ENCODE data around the gene CDT1.

Gene CDT1

DNA sequence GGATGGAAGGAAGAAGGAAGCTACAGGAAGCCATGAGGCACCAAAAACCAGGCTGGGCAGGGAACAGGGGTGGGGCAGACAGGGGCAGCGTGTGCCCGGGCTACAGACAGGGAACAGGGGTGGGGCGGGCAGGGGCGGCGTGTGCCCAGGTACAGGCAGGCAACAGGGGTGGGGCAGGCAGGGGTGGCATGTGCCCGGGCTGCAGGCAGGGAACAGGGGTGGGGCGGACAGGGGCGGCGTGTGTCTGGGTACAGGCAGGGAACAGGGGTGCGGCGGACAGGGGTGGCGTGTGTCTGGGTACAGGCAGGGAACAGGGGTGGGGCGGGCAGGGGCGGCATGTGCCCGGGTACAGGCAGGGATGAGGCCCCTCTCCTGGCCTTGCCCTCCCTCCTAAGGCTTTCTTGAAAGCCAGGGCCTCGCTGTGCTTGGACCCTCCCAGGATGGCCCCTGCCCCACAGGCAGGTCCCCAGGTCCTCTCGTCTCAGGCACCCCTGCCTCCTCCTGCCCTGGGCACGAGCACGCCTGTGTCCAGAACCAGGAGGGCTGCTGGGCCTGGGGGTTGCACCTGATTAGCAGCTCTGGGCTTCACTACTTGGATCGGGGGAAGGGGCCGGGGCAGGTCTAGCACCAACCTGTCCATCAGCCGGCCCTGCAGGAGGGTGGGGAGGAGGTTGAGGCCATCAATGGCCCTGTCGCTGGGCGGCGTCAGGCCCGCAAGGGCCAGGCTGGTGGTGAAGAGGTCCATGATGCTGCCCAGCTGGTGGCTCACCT, 22.7 kb downstream of the CDT1 start:
- H3K9ac ChIP-seq (ENCODE audit: low read length): no peak overlapping the region
- H3K4me3 ChIP-seq (ENCODE audit: insufficient read depth, low read length, poor library complexity, severe bottlenecking): no peak overlapping the region
- no peak overlapping the region for H2AFZ ChIP-seq (ENCODE audit: low read depth, low read length, severe bottlenecking)
- H3K79me2 ChIP-seq (ENCODE audit: insufficient read depth, low read length): no peaks in the 10 kb centered on the region
- H3K9me3 ChIP-seq (ENCODE audit: insufficient read depth, low read length): no peaks in the 10 kb centered on the region
- no peak overlapping the region for H3K4me2 ChIP-seq (ENCODE audit: low read depth, low read length, poor library complexity, severe bottlenecking)
- H3K27me3 ChIP-seq (ENCODE audit: low read length): no peaks in the 10 kb centered on the region
- TF ChIP-seq EZH2phosphoT487 (conservative IDR thresholded peaks at IDR 0.05; ENCODE audit: low read length) (no peak), CTCF (IDR thresholded peaks at IDR 0.05; ENCODE audit: insufficient read depth, low read length, poor library complexity, severe bottlenecking) (no peak)
- H4K20me1 ChIP-seq (ENCODE audit: low read depth, low read length): no peaks in the 10 kb centered on the region
- H3K9me2 ChIP-seq (replicated peaks; ENCODE audit: insufficient read depth, low read length): no peaks in the 10 kb centered on the region
- no peaks in the 10 kb centered on the region for H3F3A ChIP-seq (ENCODE audit: insufficient read depth)
- H3K36me3 ChIP-seq (ENCODE audit: low read length): no peaks in the 10 kb centered on the region
- H3K27ac ChIP-seq (ENCODE audit: low read depth, low read length): no peak overlapping the region

DNA sequence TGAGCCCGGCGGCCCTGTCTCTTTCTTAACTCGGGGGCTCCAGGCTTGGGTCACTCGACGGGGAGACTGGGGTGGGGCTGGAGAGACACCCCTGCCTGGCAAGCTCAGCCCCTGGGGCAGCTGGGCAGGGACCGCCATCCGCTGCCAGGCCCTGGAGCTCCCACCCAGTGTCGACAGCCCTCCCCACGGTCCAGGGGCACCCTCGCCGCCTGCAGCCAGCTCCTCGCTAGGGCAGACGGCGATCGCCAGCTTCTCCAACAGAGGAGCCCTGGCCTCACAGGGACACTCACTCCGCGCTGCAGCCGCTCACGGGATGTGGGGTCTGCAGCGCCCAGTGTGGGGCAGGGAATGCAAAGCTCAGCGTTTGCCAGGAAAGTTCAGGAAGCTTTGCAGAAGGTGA, 24.1 kb downstream of the CDT1 start:
- H3K9me3 ChIP-seq (ENCODE audit: insufficient read depth, low read length): no peaks in the 10 kb centered on the region
- no peaks in the 10 kb centered on the region for H3K79me2 ChIP-seq (ENCODE audit: insufficient read depth, low read length)
- H3K9ac ChIP-seq (ENCODE audit: low read length): no peak overlapping the region
- H3K27me3 ChIP-seq (ENCODE audit: low read length): no peaks in the 10 kb centered on the region
- H3K36me3 ChIP-seq (ENCODE audit: low read length): no peaks in the 10 kb centered on the region
- no peak overlapping the region for H3K4me3 ChIP-seq (ENCODE audit: insufficient read depth, low read length, poor library complexity, severe bottlenecking)
- H2AFZ ChIP-seq (ENCODE audit: low read depth, low read length, severe bottlenecking): no peak overlapping the region
- no peak overlapping the region for H3K27ac ChIP-seq (ENCODE audit: low read depth, low read length)
- no peaks in the 10 kb centered on the region for H4K20me1 ChIP-seq (ENCODE audit: low read depth, low read length)
- TF ChIP-seq EZH2phosphoT487 (conservative IDR thresholded peaks at IDR 0.05; ENCODE audit: low read length) (no peak), CTCF (IDR thresholded peaks at IDR 0.05; ENCODE audit: insufficient read depth, low read length, poor library complexity, severe bottlenecking) (no peak)
- H3K9me2 ChIP-seq (replicated peaks; ENCODE audit: insufficient read depth, low read length): no peaks in the 10 kb centered on the region
- H3F3A ChIP-seq (ENCODE audit: insufficient read depth): no peaks in the 10 kb centered on the region
- H3K4me2 ChIP-seq (ENCODE audit: low read depth, low read length, poor library complexity, severe bottlenecking): no peak overlapping the region

GRCh38 chr16:88828711-88829110, 25.1 kb downstream of the CDT1 start:
- no peaks in the 10 kb centered on the region for H4K20me1 ChIP-seq (ENCODE audit: low read depth, low read length)
- no peak for TF ChIP-seq CTCF (IDR thresholded peaks at IDR 0.05; ENCODE audit: insufficient read depth, low read length, poor library complexity, severe bottlenecking)
- TF ChIP-seq EZH2phosphoT487 (conservative IDR thresholded peaks at IDR 0.05; ENCODE audit: low read length): no peak
- H3K27me3 ChIP-seq (ENCODE audit: low read length): no peaks in the 10 kb centered on the region
- no peak overlapping the region for H3K9ac ChIP-seq (ENCODE audit: low read length)
- H3K4me2 ChIP-seq (ENCODE audit: low read depth, low read length, poor library complexity, severe bottlenecking): no peak overlapping the region
- no peaks in the 10 kb centered on the region for H3K9me2 ChIP-seq (replicated peaks; ENCODE audit: insufficient read depth, low read length)
- no peak overlapping the region for H2AFZ ChIP-seq (ENCODE audit: low read depth, low read length, severe bottlenecking)
- no peaks in the 10 kb centered on the region for H3K36me3 ChIP-seq (ENCODE audit: low read length)
- no peaks in the 10 kb centered on the region for H3K79me2 ChIP-seq (ENCODE audit: insufficient read depth, low read length)
- no peak overlapping the region for H3K27ac ChIP-seq (ENCODE audit: low read depth, low read length)
- H3F3A ChIP-seq (ENCODE audit: insufficient read depth): no peaks in the 10 kb centered on the region
- no peak overlapping the region for H3K4me3 ChIP-seq (ENCODE audit: insufficient read depth, low read length, poor library complexity, severe bottlenecking)
- no peaks in the 10 kb centered on the region for H3K9me3 ChIP-seq (ENCODE audit: insufficient read depth, low read length)
